Medulla oblongata (tissue), 1 donor: ENCODE results near the gene SEPTIN3.

Experiments used
- DNase-seq: peaks from one replicate; pipeline ENCODE4 v3.0.0-alpha.2; 2015; ENCODE audit errors: extremely low spot score

The SEPTIN3 gene

DNA sequence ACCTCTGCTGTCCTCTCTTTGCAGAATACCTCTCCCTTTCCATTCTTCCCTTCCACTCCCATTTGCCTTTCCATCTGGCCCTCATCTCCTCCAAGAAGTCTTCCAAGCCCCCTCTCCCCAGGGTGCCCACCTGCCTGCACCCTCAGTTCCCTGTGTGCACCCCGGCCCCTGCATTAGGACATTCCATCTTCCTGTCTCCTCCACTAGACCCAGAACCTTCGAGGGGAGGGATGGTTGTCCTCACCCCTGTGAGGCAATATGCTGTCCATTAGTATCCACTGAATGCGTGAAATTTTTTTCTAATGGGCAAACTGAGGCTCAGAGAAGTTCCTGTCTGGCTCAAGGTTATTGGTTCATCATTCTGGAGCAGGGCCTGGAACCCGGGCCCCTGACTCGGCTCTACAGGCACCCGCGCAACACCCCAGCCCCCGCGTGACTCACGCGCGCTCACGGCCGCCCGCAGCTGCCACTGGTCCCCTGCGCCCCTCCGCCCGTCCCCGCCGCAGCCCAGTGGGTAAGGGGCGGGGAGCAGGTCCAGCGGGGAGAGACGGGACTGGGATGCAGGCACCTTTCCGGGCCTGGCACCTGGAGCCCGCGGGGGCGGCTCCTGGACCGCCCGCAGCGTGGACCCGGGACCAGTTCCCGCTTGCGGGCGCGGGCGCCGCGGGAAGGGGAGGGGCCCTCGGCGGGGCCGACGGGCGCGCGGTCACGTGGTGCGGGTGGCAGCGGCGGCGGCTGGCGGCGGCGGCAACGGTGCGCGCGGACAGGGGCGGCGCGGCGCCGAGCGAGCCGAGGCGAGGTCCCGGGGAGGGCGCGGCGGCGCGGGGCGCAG, 7.0 kb downstream of the SEPTIN3 start:
- peak; percentile 58 for DNase-seq

DNA sequence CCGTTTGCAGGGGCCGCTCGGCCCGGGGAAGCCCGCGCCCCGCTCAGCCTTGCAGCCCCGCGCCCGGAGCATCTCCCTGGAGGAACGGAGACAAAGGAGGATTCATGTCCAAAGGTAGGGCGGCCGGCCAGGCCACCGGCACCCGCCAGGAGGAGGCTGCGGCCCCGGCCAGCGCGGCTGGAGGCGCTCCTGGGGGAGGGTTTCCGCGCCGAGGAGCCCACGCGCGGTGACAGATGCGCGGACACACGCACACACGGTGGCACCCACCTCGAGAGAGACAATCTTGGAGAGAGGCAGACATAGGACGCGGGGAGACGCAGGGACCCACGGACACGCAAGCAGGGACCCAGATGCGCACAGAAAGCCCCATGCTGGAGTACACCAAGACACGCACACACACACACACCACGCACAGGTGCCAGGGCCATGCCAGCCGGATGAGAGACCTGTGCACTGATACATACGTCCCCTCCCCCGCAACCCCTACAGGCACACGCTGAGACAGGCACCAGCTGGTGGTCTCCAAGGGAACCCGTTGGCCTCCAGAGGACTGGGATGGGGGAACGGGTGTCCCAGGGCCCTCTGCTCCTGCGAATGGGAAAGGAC, 7.8 kb downstream of the SEPTIN3 start:
- no peak for DNase-seq

DNA sequence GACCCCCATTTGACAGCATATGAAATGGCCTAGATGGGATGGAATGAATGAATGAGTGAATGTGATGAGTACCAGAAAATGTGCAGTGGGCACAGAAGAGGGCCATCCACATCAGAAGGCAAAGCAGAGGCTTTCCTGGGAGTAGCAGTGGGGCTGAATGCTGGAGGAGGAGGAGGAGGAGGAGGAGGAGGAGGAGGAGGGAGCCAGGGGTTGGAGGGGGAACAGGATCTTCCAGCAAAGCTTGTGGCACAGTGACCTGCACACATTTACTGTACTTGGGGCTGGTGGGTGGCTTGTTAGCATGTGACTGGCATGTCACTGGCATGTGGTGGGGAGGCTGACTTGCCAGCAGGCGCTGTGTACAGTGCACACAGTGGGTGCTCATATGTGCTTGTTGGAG, 9.5 kb downstream of the SEPTIN3 start:
- no peak for DNase-seq

DNA sequence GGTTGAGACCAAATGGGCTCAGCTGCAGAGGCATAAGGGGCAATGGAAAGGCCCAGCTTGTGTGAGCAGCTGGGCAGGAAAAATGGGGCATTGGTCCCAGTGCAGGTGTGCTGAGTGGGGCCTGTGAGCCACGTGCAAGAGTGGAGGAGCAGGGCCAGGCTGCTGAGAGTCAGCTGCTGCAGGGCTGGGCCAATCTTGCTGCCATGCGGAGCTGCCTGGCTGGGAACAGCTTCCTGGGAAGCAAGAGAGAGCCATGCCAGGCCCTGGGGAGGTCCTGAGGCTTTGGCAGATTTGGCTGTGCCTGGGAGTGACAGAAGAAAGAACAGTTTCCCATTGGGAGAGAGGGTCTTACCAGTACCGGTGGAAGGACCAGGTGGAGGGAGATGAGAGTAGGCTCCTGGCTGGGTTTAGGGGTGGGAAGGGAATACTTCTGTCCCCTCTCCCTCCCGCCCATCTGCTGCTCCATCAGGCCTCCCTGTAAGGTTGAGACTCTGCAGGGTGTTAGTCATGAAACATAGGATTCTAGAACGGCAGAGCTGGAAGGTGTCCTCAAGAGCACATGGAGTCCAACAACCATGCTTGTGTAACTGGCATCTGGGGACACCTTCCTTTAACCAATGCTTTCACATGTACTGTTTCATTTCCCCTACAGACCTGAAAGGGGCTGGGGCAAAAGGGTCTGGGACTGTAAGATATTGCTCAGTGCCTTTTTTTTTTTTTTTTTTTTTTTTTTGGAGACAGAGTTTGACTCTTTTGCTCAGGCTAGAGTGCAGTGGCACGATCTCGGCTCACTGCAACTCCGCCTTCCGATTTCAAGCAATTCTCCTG, 10.4 kb downstream of the SEPTIN3 start:
- peak; percentile 48 for DNase-seq

DNA sequence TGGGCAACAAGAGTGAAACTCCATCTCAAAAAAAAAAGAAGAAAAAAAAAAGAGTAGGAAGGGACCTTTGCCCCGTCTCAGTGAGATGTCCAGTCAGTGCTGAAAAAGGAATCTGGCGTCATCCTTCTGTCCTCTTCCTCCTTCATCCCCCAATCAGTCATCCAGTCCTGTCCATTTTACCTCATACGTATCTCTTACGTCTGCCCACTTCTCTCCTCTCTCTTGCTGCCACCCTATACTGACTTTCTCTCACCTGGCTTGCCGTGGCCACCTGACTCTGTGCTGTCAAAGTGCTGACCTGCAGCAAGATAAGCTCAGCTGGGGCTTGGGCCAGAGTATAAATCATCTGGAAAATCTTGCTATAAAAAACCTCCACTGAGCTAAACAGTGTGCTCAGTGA, 13.6 kb downstream of the SEPTIN3 start:
- no peak for DNase-seq

DNA sequence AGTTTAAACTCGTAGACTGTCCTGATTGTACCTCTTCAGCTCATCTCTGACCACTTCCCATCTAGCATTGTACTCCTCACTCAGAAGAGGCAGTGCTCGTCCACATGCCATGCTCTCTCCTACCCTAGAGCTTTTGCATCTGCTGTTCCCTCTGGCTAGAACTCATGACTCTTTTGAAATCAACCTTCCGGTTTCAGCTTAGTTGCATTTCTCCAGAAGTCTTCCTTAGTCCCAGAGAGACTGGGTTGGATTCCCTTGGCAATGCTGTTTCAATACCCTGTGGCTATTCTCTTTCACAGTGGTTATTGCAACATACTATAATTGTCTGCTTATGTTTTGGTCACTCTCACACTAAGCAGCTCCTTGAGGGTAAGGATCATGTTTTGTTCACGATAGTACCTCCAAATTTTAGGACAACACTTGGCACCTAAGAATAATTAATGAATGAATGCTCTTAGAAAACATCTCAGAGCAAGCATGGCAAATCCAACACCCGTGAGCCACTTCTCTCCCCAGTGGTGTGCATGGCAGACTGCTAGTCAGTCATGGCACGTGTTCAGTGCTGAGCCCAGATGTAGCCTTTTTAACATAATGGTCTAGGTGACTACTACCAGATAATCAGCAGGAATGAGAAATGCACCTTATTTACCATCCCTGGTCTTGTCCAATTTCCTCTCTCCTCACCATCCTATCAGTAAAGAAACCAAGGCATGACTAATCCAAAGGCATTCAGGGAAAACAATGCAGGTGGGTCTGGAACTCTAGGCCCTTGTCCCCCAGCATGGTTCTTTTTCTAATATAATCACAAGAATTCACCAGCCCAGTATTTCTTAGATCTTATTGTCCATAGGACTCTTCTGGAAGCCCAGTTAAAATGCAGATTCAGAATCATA, 14.5 kb downstream of the SEPTIN3 start:
- DNase-seq, result no peak

DNA sequence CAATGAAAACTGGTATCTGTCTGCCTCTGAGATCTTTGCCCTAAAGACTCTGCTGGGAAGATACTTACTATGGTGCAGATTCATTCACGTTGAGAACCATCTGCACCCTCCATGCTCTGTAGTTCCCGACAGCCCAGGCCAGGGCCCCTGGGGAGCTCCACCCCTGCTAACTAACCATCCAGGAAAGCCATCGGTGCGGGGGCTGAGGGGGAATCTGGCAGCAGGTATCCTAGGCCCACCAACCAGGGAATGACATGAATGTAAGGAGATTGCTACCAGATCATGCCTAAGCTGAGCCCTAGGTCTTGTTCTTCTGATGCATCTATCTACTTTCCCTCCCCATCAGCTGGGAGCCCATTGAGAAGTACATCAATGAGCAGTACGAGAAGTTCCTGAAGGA, 18.0 kb downstream of the SEPTIN3 start:
- DNase-seq, result no peak

DNA sequence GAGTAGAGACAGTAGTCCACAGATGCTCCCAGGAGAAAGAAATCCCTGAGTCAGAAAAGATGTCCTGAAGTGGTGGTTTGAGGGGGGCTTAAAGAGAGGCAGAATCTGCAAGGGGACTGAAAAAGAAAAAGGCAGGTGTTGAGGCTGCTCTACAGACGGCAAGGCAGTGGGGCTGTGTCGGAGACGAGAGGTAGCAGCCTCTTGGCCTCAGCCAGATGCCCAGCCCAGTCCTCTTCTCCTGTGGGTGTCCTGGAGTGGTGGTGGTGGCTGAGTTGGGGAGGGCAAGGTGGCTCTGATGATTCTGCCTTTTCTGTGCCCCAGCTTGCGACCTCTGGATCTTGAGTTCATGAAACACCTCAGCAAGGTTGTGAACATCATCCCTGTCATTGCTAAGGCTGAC, 20.0 kb downstream of the SEPTIN3 start:
- no peak for DNase-seq

DNA sequence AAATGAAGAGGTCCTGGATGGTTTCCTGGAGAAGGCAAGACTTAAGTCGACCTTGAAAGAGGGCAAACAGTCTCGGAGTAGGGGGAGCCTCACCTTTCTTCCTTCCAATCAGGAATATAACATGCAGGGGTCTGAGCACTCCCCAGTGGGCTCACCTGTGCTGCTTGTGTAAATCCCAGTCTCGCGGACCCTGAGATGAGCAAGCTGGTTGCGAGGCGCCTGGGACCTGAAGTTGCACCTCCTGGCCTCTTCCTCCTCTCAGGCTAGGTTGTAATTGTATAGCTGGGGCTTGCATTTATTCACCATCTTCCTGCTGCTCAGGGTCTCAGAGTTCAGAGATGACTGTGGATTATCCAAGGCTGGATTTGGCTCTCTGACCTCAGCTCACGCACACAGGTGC, 21.9 kb downstream of the SEPTIN3 start:
- no peak for DNase-seq

DNA sequence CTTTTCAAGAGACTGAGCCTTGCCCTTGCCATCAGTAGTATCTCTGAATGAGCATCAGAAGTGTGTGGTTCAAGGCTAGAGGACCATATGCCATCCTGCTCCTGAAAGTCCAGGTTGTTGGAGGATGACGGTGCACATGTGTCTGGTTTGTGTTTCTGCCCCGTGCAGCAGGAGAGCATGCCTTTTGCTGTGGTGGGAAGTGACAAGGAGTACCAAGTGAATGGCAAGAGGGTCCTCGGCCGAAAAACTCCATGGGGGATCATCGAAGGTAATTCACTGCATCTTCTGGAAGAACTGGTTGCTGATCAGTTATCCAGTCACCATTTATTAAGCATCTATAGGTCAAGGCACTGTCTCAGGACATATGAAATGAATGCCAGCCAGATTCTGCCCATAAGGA, 23.3 kb downstream of the SEPTIN3 start:
- no peak for DNase-seq

DNA sequence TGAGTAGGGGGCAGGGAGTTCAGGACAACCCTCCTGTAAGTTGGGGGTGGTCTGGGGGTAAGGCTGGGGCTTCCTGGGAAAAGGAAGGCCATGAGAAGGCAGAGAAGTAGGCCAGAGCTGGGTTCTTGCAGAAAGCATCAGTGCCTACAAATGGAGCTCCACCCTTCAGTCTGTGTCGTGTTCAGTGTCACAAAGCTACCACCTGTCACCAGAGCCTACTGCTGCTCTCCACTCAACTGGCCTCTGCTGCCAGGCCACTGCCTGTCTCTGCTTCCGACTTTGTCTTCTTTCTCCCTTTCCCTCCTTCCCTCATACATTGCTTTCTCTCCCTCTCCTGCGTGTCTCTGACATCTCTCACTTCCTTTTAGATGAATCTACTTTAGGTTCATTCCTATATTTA, 26.0 kb downstream of the SEPTIN3 start:
- DNase-seq, result no peak

DNA sequence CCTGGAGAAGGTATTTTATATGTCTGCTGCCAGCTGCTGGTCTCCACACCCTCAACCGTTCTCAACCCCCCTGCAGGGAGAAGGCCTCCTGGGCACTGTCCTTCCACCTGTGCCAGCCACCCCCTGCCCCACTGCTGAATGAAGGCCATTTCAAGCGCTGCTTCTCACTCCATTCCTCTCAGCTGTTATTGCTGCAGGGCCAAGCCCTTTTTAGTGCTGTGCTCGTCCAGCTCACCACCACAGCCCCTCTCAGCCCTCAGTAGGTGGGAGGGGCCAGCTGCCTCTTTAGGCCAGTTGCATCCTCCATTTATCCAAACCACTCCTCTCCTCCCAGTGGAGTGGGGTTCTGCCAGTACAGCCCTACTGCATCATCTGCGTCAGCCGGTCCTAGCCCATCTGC, 27.6 kb downstream of the SEPTIN3 start:
- DNase-seq, result no peak

DNA sequence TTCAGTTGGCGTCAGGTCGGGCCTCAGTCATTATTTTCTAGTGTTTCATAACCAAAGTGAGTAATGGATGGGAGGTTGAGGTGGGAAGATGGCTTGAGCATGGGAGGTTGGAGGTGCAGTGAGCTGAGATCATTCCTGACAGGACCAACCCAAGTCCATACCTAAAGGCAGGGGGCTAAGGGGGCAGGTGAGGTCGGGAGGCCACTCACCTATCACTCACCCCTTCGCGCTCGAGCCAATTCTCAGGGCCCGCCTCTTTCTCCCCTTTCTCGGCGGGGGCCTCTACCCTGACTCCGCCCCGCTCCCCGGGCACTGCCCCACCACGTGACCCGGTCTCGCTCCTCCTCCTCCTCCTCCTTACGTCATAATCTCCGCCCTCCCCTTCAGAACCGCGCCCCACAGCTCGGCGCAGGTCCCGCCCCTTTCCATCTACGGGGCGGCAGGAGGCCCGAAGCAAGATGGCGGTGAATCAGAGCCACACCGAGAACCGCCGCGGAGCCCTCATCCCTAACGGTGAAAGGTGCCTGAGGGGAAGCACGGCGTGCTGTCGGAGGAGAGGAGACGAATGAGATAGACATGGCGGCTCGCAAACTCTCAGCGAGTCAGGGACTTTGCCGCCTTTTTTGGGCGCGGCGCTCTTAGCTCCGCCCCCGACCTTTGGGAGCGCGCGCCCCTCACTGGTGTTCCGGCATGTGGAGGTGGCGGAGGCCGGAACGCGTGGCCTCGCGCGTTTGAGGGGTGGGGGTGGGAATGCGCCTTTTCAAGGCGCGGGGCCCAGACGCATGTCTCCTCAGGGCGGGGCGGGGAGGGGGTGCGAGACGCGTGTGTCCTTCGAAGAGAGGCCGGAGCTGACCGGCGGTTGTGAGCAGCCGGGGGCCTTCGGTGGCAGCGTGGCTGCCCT, 29.4 kb downstream of the SEPTIN3 start, which contains the start of gene WBP2NL:
Gene WBP2NL (plus strand): TSS at position 428 of the 901 bp plus-strand sequence. CDS start 31 bp downstream, at position 459.
- peak; percentile 92 for DNase-seq

DNA sequence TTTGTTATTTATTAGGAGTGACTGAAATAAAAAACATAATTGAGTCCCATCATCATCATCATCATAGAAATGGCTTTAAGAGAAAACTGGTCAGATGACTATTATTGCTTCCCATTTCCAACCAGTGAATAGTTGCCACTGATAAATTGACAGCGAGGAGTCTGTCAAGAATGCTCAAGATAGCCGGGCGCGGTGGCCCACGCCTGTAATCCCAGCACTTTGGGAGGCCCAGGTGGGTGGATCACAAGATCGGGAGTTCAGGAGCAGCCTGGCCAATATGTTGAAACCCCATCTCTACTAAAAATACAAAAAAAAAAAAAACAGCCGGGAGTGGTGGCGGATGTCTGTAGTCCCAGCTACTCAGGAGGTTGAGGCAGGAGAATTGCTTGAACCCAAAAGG, 31.2 kb downstream of the SEPTIN3 start:
- no peak for DNase-seq

DNA sequence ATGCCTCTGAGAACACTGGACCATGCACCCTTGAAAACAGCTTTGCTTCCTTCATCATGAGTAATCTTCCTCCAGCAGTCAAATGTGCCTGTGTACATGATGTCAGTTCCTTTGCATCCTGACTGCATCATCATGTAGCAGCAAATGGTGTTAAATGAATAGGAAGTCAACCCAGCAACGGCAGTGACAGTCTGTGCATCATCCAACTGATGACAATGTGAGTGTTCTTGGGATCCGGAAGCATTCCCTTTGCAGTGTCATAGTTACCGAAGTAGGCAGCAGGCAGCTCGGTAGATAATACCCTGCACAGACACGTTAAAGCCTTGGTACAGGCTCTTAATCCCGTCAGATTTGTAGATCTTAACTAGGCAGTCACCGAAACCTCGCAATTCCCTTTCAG, 31.9 kb downstream of the SEPTIN3 start:
- no peak for DNase-seq

DNA sequence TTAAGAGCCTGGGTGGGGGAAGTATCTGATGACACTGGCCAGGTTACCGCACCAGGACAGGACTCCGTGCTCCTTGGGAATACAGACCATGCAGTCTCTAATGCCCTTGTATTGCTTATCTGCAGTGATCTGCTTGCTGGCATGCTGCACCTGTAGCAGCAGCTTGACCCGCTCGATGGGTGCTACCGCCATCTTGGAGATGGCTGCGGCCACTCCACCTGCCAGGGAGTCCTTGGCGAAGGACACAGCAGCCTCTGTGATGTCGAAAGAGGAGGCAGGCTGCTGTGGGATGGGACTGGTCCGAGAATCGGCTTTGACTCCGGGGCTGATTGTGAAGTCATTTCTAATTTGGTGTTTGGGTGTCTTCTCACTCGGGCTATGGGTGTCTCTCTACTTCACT, 32.5 kb downstream of the SEPTIN3 start:
- no peak for DNase-seq

DNA sequence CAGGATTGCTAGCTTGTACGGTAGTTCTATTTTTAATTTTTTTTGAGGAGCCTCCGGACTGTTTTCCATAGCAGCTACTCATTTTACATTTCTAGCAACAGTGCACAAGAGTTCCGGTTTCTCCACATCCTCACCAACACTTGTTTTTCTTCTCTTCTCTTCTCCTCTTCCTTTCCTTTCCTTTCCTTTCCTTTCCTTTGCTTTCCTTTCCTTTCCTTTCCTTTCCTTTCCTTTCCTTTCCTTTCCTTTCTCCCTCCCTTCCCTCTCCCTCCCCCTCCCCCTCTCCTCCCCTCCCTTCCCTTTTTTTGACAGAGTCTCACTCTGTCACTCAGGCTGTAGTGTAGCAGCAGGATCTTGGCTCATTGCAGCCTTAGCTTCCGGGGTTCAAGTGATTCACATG, 38.7 kb downstream of the SEPTIN3 start:
- no peak for DNase-seq

DNA sequence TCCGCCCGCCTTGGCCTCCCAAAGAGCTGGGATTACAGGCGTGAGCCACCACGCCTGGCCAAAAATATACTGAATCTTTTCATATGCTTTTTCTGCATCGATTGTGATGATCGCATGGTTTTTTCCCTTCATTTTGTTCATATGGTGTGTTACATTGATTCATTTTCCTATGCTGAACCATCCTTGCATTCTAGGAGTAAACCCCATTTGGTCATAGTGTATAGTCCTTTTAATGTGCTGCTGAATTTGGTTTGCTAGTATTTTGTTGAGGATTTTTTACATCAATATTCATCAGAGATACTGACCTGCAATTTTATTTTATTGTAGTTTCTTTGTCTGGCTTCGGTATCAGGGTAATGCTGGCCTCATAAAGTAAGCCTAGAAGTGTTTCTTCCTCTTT, 41.5 kb downstream of the SEPTIN3 start:
- DNase-seq, result no peak

DNA sequence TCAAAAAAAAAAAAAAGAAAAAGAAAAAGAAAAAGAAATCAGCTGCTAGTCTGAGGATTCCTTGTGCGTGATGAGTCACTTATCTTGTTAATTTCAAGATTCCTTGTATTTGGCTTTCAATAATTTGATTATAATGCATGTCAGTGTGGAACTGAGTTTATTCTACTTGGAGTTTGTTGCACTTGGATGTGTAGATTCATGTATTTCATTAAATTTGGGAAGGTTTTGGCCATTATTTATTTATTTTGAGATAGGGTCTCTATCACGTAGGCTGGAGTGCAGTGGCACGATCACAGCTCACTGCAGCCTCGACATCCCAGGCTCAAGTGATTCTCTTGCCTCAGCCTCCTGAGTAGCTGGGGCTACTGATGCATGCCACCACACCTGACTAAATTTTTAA, 44.1 kb downstream of the SEPTIN3 start:
- DNase-seq, result no peak

DNA sequence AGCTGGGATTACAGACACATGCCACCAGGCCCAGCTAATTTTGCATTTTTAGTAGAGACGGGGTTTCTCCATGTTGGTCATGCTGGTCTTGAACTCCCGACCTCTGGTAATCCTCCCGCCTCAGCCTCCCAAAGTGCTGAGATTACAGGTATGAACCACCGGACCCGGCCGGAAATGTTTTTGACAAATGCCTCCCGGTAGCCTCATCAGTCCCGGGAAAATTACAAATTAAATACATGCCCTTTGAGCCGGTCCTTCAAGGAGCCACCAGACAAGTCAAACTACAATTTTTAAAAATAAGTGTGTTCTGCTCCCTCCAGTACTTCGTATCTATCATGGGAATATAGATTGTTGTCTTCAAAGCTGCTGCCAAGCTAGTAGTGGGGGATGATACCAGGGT, 46.9 kb downstream of the SEPTIN3 start:
- no peak for DNase-seq

DNA sequence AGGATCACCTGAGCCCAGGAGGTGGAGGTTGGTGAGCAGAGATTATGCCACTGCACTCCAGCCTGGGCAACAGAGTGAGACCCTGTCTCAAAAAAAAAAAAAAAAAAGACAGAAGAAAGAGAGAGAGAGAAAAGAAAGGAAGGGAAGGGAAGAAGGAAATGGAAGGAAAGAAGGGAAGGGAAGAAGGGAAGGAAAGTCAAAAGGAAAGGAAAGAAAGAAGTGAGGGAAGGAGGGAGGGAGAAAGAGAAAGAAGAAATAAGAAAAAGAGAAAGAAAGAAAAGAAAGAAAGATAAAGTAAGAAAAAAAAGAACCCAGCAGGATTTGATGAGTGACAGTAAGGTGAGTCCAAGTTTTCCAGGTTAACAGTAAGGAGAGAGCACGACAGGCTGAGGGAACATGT, 49.0 kb downstream of the SEPTIN3 start:
- DNase-seq, result no peak
